ENCODE measurements around the gene TMA7.

Gene TMA7

DNA sequence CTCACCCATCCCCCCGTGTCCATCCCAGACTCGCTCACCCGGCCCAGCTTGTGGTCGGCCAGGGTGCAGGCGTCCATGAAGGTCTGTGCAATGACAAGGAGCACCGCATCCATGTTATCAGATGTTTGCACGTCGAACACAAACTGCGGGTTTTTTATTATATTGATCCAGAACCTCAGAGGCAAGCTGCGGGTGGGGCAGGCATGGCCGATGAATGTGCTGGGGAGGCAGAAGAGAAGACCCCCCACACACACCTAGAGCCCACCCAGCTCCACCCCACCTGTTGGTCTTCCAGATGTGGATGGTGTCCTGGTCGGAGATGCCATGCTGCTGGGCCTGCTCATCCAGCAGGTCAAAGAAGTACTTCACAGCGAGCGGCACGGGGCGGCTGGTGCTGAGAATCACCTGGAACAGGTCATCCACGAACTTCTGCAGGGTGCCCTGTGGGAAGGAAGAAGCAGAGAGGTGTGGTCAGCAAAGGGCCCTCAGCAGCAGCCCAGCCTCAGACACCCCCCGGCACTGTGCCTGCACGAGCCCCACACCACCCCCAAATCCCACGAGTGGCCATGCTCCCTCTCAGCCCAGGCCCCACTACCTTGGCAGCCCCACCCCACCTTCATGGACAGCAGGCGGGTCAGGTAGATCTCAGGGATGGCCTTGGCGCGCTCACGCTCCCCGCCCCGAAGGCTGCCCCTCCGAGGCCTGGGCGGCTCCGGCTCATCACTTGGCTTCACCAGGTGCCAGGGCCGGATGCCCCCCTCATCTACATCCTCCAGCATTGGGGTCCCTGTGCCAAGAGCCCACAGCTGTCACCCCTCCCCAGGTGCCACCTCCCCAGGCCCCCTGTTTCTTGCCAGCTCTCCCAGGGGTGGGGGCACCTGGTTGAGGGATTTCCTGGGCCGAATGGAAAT lies 30.5 kb upstream of the TMA7 start:
- Histone ChIP-seq H3K4me3 (ENCODE audit: insufficient read depth, low read depth, low read length) (no peak overlapping the region), H3K27ac (ENCODE audit: insufficient read depth, low read depth, low read length, poor library complexity, severe bottlenecking) (no peak overlapping the region), H3K4me1 (ENCODE audit: control insufficient read depth, insufficient read depth, low read length) (no peaks in the 10 kb centered on the region), H3K27me3 (ENCODE audit: control insufficient read depth, insufficient read depth, low read length, poor library complexity, severe bottlenecking) (no peaks in the 10 kb centered on the region), H3K36me3 (ENCODE audit: control insufficient read depth, insufficient read depth, low read length) (peaks cover 68% of the 10 kb centered on the region), H3K9me3 (ENCODE audit: control insufficient read depth, low read length) (no peaks in the 10 kb centered on the region)
- 95 to 96% methylated on average over 31 of the region's 31 CpGs for WGBS, 2 experiments

DNA sequence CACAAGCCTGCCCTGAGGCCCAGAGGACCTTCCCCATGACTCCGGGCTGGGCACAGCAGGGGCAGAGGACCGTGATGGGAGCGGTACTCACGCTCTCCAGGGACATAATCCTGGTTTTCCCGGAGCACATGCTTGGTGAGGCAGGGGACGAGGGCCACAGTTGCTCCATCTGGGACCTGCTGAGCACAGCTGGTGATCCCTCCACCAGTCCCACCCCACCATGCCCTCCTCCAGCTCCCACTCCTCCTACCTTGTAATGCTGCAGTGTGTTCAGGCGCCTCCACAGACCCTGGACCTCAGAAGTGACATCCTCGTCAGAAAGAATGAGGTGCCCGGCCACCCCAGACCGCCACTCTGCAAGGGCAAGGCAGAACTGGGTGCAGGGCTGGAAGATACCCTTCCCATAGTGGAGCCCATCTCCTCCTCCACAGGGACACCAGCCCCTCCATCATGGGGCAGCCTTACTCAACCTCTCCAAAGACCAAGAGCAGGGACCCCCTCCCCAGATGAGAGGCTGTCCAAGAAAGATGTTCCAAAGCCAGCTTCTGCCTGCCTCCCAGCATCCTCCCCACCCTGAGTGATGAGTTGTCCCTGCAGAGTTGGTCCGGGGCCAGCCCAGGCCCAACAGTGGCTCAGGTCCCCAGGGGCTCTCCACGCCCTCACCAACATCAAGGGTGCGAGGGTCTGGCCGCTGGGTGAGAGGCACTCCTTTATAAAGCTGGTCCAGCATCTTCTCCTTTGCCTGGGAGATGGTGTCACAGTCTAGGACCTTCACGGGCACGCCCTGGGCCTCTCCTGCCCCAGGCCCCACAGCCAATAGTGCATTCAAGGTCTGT lies 29.6 kb upstream of the TMA7 start:
- Histone ChIP-seq H3K27ac (ENCODE audit: insufficient read depth, low read depth, low read length, poor library complexity, severe bottlenecking) (no peak overlapping the region), H3K4me1 (ENCODE audit: control insufficient read depth, insufficient read depth, low read length) (no peaks in the 10 kb centered on the region), H3K27me3 (ENCODE audit: control insufficient read depth, insufficient read depth, low read length, poor library complexity, severe bottlenecking) (no peaks in the 10 kb centered on the region), H3K4me3 (ENCODE audit: insufficient read depth, low read depth, low read length) (no peak overlapping the region), H3K36me3 (ENCODE audit: control insufficient read depth, insufficient read depth, low read length) (peaks cover 69% of the 10 kb centered on the region), H3K9me3 (ENCODE audit: control insufficient read depth, low read length) (no peaks in the 10 kb centered on the region)
- 94% methylated on average over 16 of the region's 16 CpGs for WGBS, 2 experiments

DNA sequence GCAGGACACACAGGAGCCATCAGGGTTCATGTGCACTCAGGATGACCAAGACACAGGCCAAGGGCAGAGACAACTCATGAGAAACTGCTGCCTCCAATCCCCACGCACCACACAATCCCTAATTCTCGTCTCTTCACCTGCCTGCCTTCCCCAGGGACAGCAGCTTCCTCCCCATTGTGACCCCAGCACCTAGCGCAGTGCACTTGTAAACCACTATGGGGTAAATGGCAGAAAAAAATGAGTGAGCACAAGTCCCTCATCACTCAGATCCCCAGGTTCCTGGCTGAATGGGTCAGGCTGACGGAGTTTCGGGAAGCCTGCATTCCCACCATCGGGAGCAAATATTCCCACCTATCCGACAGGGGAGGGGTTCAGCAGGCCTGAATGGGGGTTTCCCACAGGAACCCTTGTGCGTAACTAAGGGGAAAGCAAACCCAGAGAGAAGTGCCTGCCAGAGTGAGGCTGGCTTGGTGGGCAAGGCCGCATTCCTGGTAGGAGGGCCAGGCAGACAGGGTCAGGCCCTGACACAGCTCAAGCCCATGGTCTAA lies 28.9 kb upstream of the TMA7 start:
- WGBS, 2 experiments: 93 to 95% methylated on average over 9 of the region's 9 CpGs
- H3K27ac ChIP-seq (ENCODE audit: insufficient read depth, low read depth, low read length, poor library complexity, severe bottlenecking): no peak overlapping the region
- H3K9me3 ChIP-seq (ENCODE audit: control insufficient read depth, low read length): no peaks in the 10 kb centered on the region
- H3K4me3 ChIP-seq (ENCODE audit: insufficient read depth, low read depth, low read length): no peak overlapping the region
- H3K36me3 ChIP-seq (ENCODE audit: control insufficient read depth, insufficient read depth, low read length): peaks cover 71% of the 10 kb centered on the region
- no peaks in the 10 kb centered on the region for H3K4me1 ChIP-seq (ENCODE audit: control insufficient read depth, insufficient read depth, low read length)
- no peaks in the 10 kb centered on the region for H3K27me3 ChIP-seq (ENCODE audit: control insufficient read depth, insufficient read depth, low read length, poor library complexity, severe bottlenecking)

DNA sequence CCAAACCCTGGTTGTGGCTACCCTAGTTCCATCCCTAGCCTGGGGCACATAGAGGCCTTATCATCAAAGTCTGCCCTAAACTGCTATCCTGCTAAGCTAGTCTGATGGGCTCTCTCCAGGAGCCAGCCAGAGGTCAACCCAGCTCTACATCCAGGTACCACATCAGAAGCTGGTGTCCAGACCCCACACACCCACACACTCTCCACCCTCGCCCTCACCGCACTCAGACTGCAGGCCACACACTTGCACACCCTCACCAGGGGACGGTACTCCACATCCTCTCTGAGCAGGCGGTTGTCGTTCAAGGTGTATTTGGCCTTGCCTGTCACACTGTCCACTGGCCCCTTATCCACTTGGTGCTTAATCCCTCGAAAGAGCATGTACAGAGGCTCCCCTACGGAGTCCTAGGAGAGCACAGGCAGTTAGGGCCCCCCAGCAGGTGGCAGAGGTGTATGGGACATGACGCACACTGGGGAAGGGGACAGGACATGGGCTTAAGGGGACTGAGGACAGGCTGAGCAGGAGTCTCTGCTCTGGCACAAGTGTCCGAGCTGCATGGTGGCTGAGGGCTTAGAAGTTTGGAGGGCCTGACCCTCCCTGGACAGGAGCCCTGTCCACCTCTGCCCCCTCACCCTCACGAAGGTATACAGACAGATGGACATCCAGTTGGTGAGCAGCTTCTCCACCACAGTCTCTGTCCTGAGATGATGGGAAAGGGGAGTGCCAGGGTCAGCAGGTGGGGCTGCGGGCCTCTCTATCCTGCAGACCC lies 28.3 kb upstream of the TMA7 start:
- Histone ChIP-seq H3K9me3 (ENCODE audit: control insufficient read depth, low read length) (no peaks in the 10 kb centered on the region), H3K4me3 (ENCODE audit: insufficient read depth, low read depth, low read length) (no peak overlapping the region), H3K36me3 (ENCODE audit: control insufficient read depth, insufficient read depth, low read length) (peaks cover 75% of the 10 kb centered on the region), H3K27ac (ENCODE audit: insufficient read depth, low read depth, low read length, poor library complexity, severe bottlenecking) (no peak overlapping the region), H3K27me3 (ENCODE audit: control insufficient read depth, insufficient read depth, low read length, poor library complexity, severe bottlenecking) (no peaks in the 10 kb centered on the region), H3K4me1 (ENCODE audit: control insufficient read depth, insufficient read depth, low read length) (no peaks in the 10 kb centered on the region)
- 96 to 97% methylated on average over 11 of the region's 11 CpGs for WGBS, 2 experiments

DNA sequence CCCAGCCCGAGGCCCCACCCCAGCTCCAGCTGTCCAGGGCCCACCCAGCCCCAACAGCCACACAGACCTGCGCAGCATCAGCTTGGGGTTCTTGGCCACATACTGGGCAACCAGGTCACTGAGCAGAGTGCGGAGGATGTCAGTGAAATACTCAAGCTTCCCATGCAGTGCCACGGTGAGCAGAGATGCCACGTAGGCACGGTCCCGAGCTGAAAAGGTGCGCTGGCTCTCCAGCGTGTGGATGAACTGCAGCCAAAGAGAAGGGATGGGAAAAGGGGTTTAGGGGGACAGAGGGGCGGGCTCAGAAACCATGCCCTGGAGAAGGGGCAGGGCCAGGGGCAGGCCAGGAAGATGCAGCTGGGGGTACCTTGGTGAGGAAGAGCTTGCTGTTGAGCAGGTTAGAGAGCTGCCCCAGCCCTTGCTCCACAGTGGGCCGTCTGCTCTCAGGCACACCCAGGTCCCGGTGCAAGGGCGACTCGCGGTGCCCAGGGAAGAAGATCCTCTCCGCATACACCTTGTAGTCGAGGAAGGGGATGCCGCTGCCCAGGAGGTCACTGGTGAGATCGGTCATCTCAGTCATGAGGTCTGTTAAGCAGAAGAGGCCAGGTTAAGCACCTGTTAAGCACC lies 27.6 kb upstream of the TMA7 start:
- H3K36me3 ChIP-seq (ENCODE audit: control insufficient read depth, insufficient read depth, low read length): peaks cover 78% of the 10 kb centered on the region
- no peaks in the 10 kb centered on the region for H3K27me3 ChIP-seq (ENCODE audit: control insufficient read depth, insufficient read depth, low read length, poor library complexity, severe bottlenecking)
- H3K9me3 ChIP-seq (ENCODE audit: control insufficient read depth, low read length): no peaks in the 10 kb centered on the region
- no peak overlapping the region for H3K27ac ChIP-seq (ENCODE audit: insufficient read depth, low read depth, low read length, poor library complexity, severe bottlenecking)
- H3K4me3 ChIP-seq (ENCODE audit: insufficient read depth, low read depth, low read length): no peak overlapping the region
- WGBS, 2 experiments: 95 to 97% methylated on average over 19 of the region's 19 CpGs
- H3K4me1 ChIP-seq (ENCODE audit: control insufficient read depth, insufficient read depth, low read length): no peaks in the 10 kb centered on the region

DNA sequence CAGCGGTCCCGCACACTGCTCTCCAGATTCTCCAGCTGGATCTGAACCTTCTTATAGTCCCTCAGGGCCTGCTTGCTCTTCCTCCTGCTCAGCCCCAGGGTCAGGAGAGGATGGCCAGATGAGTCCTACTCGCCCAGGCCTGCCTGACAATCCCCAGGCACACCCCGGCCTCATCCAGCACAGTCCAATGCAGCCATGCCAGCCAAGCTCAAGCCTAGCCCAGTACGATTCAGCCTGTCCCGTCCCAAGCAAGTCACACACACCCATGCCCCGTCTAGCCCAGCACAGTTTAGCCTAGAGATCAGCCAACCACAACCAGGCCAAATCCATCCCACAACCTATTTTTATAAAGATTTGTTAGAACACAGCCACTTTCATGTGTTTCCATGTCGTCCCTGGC lies 27.0 kb upstream of the TMA7 start:
- 95 to 97% methylated on average over 8 of the region's 8 CpGs for WGBS, 2 experiments
- H3K9me3 ChIP-seq (ENCODE audit: control insufficient read depth, low read length): no peaks in the 10 kb centered on the region
- H3K36me3 ChIP-seq (ENCODE audit: control insufficient read depth, insufficient read depth, low read length): peaks cover 81% of the 10 kb centered on the region
- no peak overlapping the region for H3K27ac ChIP-seq (ENCODE audit: insufficient read depth, low read depth, low read length, poor library complexity, severe bottlenecking)
- H3K4me1 ChIP-seq (ENCODE audit: control insufficient read depth, insufficient read depth, low read length): no peaks in the 10 kb centered on the region
- no peaks in the 10 kb centered on the region for H3K27me3 ChIP-seq (ENCODE audit: control insufficient read depth, insufficient read depth, low read length, poor library complexity, severe bottlenecking)
- H3K4me3 ChIP-seq (ENCODE audit: insufficient read depth, low read depth, low read length): no peak overlapping the region

DNA sequence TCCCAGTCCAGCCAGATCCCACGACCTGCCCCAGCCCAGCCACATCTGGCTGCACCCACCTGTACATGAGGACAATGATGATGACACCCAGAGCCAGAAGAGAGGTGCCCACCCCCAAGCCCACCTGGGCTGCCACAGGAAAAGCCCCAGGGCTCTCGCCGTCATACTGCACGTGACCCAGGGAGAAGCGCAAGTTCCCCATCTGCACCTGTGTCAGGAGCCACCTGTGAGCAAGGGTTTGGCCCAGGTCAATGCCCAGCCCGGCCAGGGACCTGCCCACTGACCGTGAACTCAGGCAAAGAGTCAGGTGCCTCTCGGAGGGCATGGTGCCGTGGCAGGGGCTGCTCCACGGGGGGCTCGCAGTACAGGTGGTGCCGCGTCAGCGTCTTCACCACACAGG lies 26.4 kb upstream of the TMA7 start:
- Histone ChIP-seq H3K27ac (ENCODE audit: insufficient read depth, low read depth, low read length, poor library complexity, severe bottlenecking) (no peak overlapping the region), H3K36me3 (ENCODE audit: control insufficient read depth, insufficient read depth, low read length) (peaks cover 85% of the 10 kb centered on the region), H3K4me3 (ENCODE audit: insufficient read depth, low read depth, low read length) (no peak overlapping the region), H3K4me1 (ENCODE audit: control insufficient read depth, insufficient read depth, low read length) (no peaks in the 10 kb centered on the region), H3K9me3 (ENCODE audit: control insufficient read depth, low read length) (no peaks in the 10 kb centered on the region), H3K27me3 (ENCODE audit: control insufficient read depth, insufficient read depth, low read length, poor library complexity, severe bottlenecking) (no peaks in the 10 kb centered on the region)
- WGBS, 2 experiments: 95 to 96% methylated on average over 14 of the region's 14 CpGs

DNA sequence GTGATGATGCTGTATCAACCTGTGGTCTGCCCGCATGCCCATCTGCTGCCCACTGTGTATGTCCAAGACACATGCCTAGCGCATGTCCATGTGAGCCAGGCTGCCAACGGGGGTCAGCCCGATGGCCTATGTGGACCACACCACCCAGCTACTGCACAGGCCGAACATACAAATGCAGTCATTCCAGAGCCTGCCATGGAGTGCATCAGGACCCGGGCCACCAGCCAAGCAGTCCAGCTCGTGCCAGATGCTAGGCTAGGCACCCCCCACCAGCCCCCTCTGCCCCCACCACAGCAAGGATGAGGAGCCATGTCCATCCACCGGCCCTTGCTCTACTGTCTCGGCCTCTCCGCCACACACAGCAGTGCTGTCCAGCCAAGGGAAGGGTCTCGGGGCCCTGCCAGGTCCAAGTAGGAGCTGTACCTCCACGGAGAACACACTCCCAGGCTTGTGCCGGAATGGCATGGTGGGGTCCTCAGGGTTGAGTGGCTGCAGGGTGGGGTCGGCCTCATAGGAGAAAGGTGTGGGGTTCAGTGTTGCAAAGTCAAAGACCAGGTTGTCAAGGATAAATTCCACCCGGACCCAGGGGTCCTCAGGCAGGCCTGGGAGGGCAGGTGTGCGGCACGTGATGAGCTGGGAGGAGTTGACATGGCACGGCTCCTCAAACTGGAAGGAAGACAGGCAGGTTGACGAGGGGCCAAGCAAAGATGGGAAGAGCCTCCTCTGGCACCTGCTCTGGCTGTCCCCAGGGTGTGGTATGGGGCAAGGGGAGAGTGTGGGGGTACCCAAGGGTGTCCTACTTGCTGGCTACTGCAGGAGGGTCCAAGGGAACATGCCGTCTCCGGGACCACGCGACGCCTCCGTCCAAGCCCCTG lies 25.4 kb upstream of the TMA7 start:
- peaks cover 77% of the 10 kb centered on the region for H3K36me3 ChIP-seq (ENCODE audit: control insufficient read depth, insufficient read depth, low read length)
- WGBS, 2 experiments: 96% methylated on average over 25 of the region's 25 CpGs
- no peaks in the 10 kb centered on the region for H3K4me1 ChIP-seq (ENCODE audit: control insufficient read depth, insufficient read depth, low read length)
- H3K27me3 ChIP-seq (ENCODE audit: control insufficient read depth, insufficient read depth, low read length, poor library complexity, severe bottlenecking): no peaks in the 10 kb centered on the region
- no peak overlapping the region for H3K27ac ChIP-seq (ENCODE audit: insufficient read depth, low read depth, low read length, poor library complexity, severe bottlenecking)
- no peak overlapping the region for H3K4me3 ChIP-seq (ENCODE audit: insufficient read depth, low read depth, low read length)
- H3K9me3 ChIP-seq (ENCODE audit: control insufficient read depth, low read length): no peaks in the 10 kb centered on the region
